HG03135 (cell line): ENCODE results near the gene MEIKIN.

ENCODE experiments used
- ATAC-seq: cut with Tn5 transposase; IDR thresholded peaks from one replicate; pipeline ENCODE4 v1.9.1; 2021; ENCODE audit warnings: mild to moderate bottlenecking, moderate library complexity; ENCODE audit not compliant: unreplicated experiment

Gene MEIKIN

DNA sequence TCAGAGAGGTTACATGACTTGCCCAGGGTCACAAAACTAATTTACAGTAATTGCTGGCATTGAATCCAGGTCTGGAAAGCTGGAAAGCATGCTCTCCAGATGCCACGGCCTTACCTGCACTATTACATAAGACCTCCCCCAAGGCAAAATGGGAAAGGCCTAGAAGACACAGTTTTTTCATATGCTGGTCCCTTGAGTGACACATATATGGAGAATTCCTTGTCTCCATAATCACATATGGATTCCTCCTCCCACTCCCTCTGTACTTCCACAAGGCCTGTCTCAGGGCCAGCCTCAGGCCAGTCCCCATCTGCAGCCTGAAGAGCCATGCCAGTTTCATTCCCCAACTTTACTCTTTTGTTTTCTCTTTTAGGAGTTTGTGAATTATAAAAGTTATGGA is 28.6 kb upstream of the MEIKIN start:
- ATAC-seq: no peak

DNA sequence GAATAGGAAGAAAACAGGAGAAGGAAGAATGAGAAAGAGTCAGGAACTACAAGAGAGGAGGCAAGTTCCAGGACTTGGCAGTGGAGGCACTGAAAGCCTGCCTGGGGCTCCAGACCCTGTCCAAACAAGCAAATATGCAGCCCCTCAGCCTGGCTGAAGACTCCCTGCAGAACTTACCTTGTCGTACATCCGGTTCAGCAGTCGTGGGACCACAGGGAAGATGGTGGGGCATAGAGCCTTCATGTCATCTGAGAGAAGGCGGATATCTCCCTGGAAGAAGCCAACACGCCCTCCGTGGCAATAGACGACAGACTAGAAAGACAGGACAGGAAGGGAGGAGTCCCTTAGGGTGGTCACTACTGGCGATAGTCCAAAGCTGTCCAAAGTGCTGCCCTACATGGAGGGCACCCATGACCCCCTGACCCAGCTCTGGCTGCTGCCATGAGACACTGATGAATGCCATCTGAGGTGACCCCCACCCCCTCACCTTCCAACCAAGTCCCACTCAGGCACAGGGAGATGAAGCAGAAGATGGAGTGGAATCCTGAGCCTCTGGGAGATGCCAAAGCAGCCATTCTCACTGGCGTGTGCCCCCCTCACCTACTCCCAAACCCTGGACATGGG is 27.7 kb upstream of the MEIKIN start:
- ATAC-seq: no peak

- ATAC-seq: no peak
Measured at GRCh38 chr5:131968396-131968954, 23.0 kb upstream of the MEIKIN start.

- no peak for ATAC-seq
Measured at GRCh38 chr5:131966551-131966950, 21.1 kb upstream of the MEIKIN start.

GRCh38 chr5:131965826-131966415 is 20.5 kb upstream of the MEIKIN start:
- no peak for ATAC-seq

DNA sequence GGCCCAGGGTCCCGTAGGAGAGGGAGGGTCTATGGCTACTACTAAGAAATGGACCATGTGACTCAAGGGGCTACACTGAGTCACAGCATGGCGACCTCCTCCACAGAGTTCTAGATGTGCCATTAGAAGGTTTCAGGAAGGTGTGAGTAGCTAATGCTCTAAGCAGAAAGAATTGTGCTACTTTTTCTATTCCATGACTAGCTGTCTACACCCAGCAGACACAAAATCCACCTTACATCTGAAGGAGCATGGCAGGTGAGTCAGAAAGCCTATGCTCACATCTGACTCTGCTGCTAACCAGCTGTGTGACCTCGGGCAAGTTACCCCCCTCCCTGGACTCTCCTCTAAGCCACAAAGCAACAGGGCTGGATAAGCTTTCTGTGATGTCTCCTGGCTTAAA is 14.4 kb upstream of the MEIKIN start:
- ATAC-seq: no peak

- ATAC-seq: no peak
Measured at GRCh38 chr5:131959136-131959535, 13.7 kb upstream of the MEIKIN start.

DNA sequence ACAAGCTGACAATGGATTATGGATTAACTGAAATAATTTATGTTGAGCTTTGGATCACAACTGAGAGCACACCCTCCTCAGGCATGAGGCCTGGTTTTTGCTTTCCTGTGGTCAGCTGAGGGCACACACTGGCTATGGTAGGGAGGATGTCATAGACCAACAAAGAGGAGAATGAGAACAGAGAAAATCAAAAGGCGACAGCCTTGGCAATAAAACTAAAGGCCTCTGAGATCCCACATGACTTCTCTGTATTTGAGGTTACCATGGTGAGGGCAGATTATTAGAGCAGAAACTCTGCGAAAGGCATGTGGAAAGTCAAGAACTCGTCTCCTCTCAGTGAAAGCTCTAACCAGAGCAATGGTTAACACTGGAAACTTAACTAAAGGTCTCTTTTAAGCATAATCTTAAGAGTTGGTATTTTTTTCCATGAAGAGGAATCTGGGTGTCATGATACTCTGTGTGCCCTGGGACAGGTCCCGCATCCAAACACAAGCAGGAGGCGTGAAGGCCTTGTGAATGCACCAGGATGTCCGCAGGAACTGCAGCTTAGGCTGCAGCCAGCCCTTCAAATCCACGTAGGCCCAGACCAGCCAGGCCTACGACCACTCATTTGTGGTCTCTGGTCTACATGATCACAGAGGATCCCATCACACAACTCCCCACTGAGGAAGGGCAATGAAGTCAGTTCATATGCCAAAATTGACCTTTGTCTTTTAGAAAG is 12.4 kb upstream of the MEIKIN start:
- no peak for ATAC-seq

GRCh38 chr5:131953969-131954368 is 8.5 kb upstream of the MEIKIN start:
- no peak for ATAC-seq

GRCh38 chr5:131952301-131952857 is 6.9 kb upstream of the MEIKIN start:
- no peak for ATAC-seq

DNA sequence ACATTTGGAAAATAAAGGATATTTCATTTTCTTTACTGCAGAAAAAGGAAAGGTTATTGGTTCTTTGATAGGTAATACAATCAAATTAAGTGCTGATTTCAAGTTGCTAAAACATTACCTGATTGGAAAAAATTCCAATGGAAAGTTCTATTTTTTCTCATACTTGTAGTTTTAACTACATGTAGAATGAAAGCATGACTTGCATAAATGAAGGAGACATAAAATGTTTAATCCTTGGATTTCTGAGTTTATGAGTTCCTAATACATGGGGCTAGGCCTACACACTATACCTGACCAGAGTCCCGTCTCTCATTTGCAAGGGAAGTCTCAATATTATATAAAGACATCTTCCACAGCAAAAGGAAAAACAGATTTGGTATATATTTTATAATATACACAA is 5.2 kb upstream of the MEIKIN start:
- ATAC-seq: no peak

DNA sequence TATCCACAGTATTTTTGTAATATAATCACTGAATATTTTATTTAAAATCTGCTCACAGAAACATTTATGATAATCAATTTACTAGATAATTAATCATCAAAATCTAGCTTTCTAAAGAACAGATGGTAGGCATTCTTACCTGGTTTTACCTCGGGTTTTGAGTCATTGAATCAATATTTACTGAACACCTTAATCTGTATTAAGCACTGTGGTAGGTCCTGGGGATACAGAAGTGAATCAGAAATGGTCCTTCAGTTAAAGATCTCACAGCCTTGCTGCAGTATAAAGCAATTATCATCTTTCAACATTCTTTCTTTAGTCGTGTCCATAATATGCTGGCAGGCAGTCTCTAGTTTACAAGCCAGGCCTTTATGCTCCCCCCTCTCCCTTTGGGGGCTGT is 2.0 kb upstream of the MEIKIN start:
- ATAC-seq: no peak

DNA sequence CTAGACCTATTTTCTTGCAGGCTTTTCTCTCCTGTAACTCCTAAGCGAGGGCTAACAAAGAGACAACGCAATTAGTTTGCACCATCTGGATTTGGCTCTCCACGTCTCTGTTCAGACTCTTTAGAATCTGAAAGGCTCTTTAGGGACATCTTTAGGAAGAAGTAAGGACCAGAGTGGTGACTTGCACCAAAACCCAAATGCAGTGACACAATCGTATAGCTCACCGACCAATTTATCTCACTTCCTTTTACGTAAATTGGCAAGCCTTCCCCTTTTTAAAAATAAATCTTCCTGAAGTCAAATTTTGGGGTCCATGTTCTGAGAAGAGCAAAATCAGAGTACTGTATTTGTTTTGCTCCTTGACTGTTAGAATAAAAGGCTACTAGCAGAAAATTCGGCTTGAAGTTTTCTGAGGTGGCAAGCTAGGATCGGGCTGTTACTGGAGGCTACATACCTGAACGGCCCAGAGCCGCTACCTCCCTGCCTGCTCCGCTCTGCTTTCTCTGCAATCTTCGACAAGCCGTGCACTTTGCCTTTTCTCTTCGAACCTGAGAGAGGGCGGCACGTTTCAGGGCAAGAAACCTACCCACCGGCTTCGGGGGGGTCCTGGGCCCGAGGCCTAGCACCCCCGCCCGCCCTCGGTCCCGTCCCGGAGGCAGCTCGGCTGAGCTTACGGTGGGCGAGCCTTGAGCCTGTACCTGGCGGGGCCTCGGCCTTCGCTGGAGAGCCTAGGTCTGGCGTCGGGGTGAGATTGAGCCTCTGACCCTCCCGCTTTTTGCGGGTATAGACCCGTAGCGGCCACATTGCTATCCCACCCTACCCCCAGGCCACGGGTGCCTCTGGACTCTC is 537 bp downstream of the MEIKIN start:
- ATAC-seq: no peak

DNA sequence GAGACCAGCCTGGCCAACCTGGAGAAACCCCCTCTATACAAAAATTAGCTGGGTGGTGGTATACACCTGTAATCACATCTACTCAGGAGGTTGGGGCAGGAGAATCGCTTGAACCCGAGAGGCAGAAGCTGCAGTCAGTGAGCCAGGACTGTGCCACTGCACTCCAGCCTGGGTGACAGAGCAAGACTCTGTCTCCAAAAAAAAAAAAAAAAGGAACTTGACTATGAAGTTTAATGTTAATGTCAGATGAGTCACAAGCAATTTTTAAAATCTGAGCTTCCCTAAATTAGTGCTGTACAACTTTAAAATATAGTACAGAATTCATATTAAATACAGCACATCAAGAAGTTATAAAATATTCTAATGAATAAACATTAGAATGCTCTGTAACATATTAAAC is 1.5 kb downstream of the MEIKIN start:
- ATAC-seq: no peak

DNA sequence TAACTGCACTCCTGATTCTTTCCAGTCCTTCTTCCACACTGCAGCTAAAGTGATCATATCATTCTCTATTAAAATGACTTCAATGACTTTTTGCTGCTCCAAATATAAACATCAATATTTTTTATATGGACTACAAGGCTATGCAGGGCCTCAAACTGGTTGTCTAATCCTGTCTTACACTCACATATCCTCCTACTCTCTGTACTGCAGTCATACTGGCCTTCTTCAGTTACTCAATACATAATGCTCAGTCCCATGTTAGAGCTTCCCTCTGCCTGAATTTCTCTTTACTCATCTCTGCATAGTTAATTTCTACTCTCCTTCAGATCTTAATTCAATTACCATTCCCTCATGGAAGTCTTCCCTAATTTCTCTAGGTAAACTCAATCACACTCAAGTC is 3.4 kb downstream of the MEIKIN start:
- no peak for ATAC-seq

- ATAC-seq: no peak
Measured at GRCh38 chr5:131939690-131940345, 5.6 kb downstream of the MEIKIN start.

DNA sequence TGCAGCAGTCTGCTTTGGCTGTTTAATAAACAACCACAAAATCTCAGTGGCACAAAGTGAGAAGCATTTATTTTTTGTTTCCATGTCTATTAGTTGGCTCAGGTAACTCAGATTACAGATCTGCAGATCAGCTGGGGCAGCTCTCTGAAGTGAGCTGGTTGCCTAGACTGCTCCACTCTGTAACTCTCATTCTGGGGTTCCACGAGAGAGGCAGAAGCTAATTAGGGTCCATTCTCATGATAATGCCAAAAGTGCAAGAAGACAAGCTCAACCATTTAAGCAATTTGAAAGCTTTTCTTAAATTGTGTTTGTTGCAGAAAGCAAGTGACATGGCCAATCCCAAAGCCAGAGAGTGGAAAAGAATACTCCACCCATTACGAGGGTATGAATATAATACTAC is 13.2 kb downstream of the MEIKIN start:
- ATAC-seq: no peak

- ATAC-seq: no peak
Measured at GRCh38 chr5:131928957-131929356, 16.5 kb downstream of the MEIKIN start.

DNA sequence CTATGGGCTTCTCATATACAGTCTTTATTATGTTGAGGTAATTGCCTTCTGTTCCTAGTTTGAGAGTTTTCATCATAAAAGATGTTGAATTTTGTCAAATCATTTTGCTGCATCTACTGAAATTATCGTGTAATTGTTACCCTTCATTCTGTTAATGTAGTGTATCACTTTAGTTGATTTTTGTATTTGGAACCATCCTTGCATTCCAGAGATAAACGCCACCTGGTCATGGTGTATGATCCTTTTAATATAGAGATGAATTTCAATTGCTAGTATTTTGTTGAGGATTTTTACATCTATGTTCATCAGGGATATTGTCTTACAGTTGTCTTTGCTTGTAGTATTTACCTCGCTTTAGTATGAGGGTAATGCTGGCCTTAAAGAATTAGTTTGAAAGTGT is 19.3 kb downstream of the MEIKIN start:
- no peak for ATAC-seq

- ATAC-seq: no peak
Measured at GRCh38 chr5:131916481-131916880, 29.0 kb downstream of the MEIKIN start.
